GM12874 (cell line): ENCODE measurements around the gene CNOT1.

Experiments used
- CTCF ChIP-seq: IDR thresholded peaks from 2 replicates; pipeline ENCODE4 v1.5.1; 2011; ENCODE audit warnings: low read depth, mild to moderate bottlenecking, control low read depth, low read length, moderate library complexity; ENCODE audit not compliant: insufficient read depth

Gene CNOT1

GRCh38 chr16:58636466-58636865 lies 6.8 kb upstream of the CNOT1 start:
- no peak for TF ChIP-seq CTCF

- no peak for TF ChIP-seq CTCF
These were observed 5.9 kb upstream of the CNOT1 start for GRCh38 chr16:58635502-58635901.

- no peak for TF ChIP-seq CTCF
These were observed 4.7 kb upstream of the CNOT1 start for GRCh38 chr16:58634265-58634802.

GRCh38 chr16:58628845-58629732 lies 537 bp downstream of the CNOT1 start:
- TF ChIP-seq CTCF = no peak

- no peak for TF ChIP-seq CTCF
These were observed 5.4 kb downstream of the CNOT1 start for GRCh38 chr16:58624209-58624608.

- TF ChIP-seq CTCF = no peak
These were observed 9.2 kb downstream of the CNOT1 start for GRCh38 chr16:58620396-58620795.

GRCh38 chr16:58615280-58615679 lies 14.3 kb downstream of the CNOT1 start:
- no peak for TF ChIP-seq CTCF
